Peyer's patch (tissue), 4 donors: ENCODE results near the gene L3MBTL4.

Experiments
- CTCF ChIP-seq, 6 experiments: fragments of 450-650 bp in 4 of 6; fragments of 200-600 bp in 2 of 6; sonication (generic) in 1 of 6; IDR thresholded peaks; one replicate each; pipeline ENCODE4 v1.5.1; 2017 to 2019; ENCODE audit warnings: antibody characterized with exemption in 6 of 6, mild to moderate bottlenecking in 3 of 6, moderate library complexity in 1 of 6
- POLR2A ChIP-seq, 2 donors: fragments of 450-650 bp; IDR thresholded peaks; one replicate each; pipeline ENCODE4 v1.5.1; 2017; ENCODE audit warnings: antibody characterized with exemption in 2 of 2, mild to moderate bottlenecking in 2 of 2, moderate library complexity in 2 of 2

DNA sequence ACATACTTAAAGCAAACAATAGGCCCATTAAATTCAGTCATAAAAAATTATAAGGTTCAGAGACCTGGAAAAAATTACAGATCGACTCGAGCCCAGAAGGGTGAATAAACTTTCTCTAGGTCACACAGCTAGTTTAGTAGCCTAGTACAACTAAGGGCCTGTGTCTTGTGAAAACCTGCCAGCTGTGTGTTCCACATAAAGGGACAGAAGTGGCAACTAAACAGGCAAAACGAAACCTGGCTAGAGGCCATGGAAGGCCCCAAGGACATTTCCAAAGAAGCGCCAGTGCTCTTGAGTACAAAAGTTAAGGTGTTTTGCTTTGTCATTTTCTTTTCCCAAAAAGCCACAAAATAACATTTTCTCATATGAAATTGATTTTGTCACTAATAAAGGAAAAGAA, 164.9 kb downstream of the L3MBTL4 start:
- TF ChIP-seq CTCF (IDR thresholded peaks at IDR 0.05) (no peak), POLR2A (IDR thresholded peaks at IDR 0.05) (no peak)
